ENCODE results near the gene RIPK1. TPM values are rescaled to one million over a fixed set of nuclear protein-coding genes. Genes with fewer than 3 reads are reported as not detected.

The RIPK1 gene
- total RNA-seq, 1 experiment from 2014 or later = 14.5 TPM

GRCh38 chr6:3081960-3082359, 13.7 kb downstream of the RIPK1 start:
- intact Hi-C loops (cut with micrococcal nuclease) = no loop called here
- POLR2A ChIA-PET (ENCODE audit: unreplicated experiment) = interaction anchor here (0.6 kb wide), 1 partner anchor 155 kb away, joined by 11 read pairs; no protein-coding TSS in a partner anchor
- no peaks in the 10 kb centered on the region for H3K27me3 ChIP-seq (ENCODE audit: low read length)
- H4K20me1 ChIP-seq (ENCODE audit: low read length) = no peaks in the 10 kb centered on the region
- DNase-seq = no peak
- H3K4me1 ChIP-seq (ENCODE audit: insufficient read depth, low read length) = no peaks in the 10 kb centered on the region
- no TSS peak for BruUV-seq (replicated peaks)
- H3K4me2 ChIP-seq (ENCODE audit: low read length) = no peak overlapping the region
- no peaks in the 10 kb centered on the region for H3F3A ChIP-seq (ENCODE audit: low read length, unreplicated experiment)
- H3K9me3 ChIP-seq (ENCODE audit: low read length) = no peaks in the 10 kb centered on the region
- H3K4me3 ChIP-seq (ENCODE audit: low read length) = no peak overlapping the region
- H2AFZ ChIP-seq (ENCODE audit: low read length) = no peak overlapping the region
- TF ChIP-seq EZH2phosphoT487 (IDR thresholded peaks at IDR 0.05; ENCODE audit: borderline replicate concordance, low read length) (no peak), EZH2 (IDR thresholded peaks at IDR 0.05; ENCODE audit: low read length, unreplicated experiment) (no peak), CTCF (conservative IDR thresholded peaks at IDR 0.05; ENCODE audit: low read depth, low read length) (no peak)
- peaks cover 58% of the 10 kb centered on the region for H3K36me3 ChIP-seq (ENCODE audit: low read depth, low read length)
- CTCF ChIA-PET = no interaction called here
- no peaks in the 10 kb centered on the region for H3K9me2 ChIP-seq (replicated peaks; ENCODE audit: low read length)
- 0 out of 2 replicates have a peak, but pooled peaks cover 7% of the 10 kb centered on the region for H3K79me2 ChIP-seq (ENCODE audit: low read length)
- H3K9ac ChIP-seq (ENCODE audit: low read length) = no peak overlapping the region
- no peak overlapping the region for H3K27ac ChIP-seq (ENCODE audit: low read length)
- ATAC-seq = no peak

- DNase-seq (no peak), ATAC-seq (no peak)
- H3F3A ChIP-seq (ENCODE audit: low read length, unreplicated experiment) = no peaks in the 10 kb centered on the region
- CTCF ChIA-PET = no interaction called here
- BruUV-seq (replicated peaks) = no TSS peak
- H4K20me1 ChIP-seq (ENCODE audit: low read length) = no peaks in the 10 kb centered on the region
- no peak overlapping the region for H3K4me2 ChIP-seq (ENCODE audit: low read length)
- no peak overlapping the region for H3K27ac ChIP-seq (ENCODE audit: low read length)
- H3K36me3 ChIP-seq (ENCODE audit: low read depth, low read length) = peaks cover 55% of the 10 kb centered on the region
- TF ChIP-seq EZH2 (IDR thresholded peaks at IDR 0.05; ENCODE audit: low read length, unreplicated experiment) (no peak), CTCF (conservative IDR thresholded peaks at IDR 0.05; ENCODE audit: low read depth, low read length) (no peak), EZH2phosphoT487 (IDR thresholded peaks at IDR 0.05; ENCODE audit: borderline replicate concordance, low read length) (no peak)
- no peaks in the 10 kb centered on the region for H3K4me1 ChIP-seq (ENCODE audit: insufficient read depth, low read length)
- H3K4me3 ChIP-seq (ENCODE audit: low read length) = no peak overlapping the region
- H3K79me2 ChIP-seq (ENCODE audit: low read length) = no peaks in the 10 kb centered on the region
- intact Hi-C loops (cut with micrococcal nuclease) = no loop called here
- H3K9me2 ChIP-seq (replicated peaks; ENCODE audit: low read length) = no peaks in the 10 kb centered on the region
- H3K9ac ChIP-seq (ENCODE audit: low read length) = no peak overlapping the region
- H2AFZ ChIP-seq (ENCODE audit: low read length) = no peak overlapping the region
- H3K27me3 ChIP-seq (ENCODE audit: low read length) = no peaks in the 10 kb centered on the region
- H3K9me3 ChIP-seq (ENCODE audit: low read length) = no peaks in the 10 kb centered on the region
- POLR2A ChIA-PET (ENCODE audit: unreplicated experiment) = no interaction called here
Observed at GRCh38 chr6:3085074-3085473, 16.8 kb downstream of the RIPK1 start.

- intact Hi-C loops (cut with micrococcal nuclease) = no loop called here
- Histone ChIP-seq H4K20me1 (ENCODE audit: low read length) (no peaks in the 10 kb centered on the region), H3K27ac (ENCODE audit: low read length) (no peak overlapping the region), H3K9me2 (replicated peaks; ENCODE audit: low read length) (no peaks in the 10 kb centered on the region), H3K79me2 (ENCODE audit: low read length) (no peaks in the 10 kb centered on the region), H3K4me3 (ENCODE audit: low read length) (no peak overlapping the region), H3K36me3 (ENCODE audit: low read depth, low read length) (peaks cover 48% of the 10 kb centered on the region), H3F3A (ENCODE audit: low read length, unreplicated experiment) (no peaks in the 10 kb centered on the region), H3K4me1 (ENCODE audit: insufficient read depth, low read length) (no peaks in the 10 kb centered on the region), H3K4me2 (ENCODE audit: low read length) (no peak overlapping the region), H3K27me3 (ENCODE audit: low read length) (no peaks in the 10 kb centered on the region), H2AFZ (ENCODE audit: low read length) (no peak overlapping the region), H3K9ac (ENCODE audit: low read length) (no peak overlapping the region), H3K9me3 (ENCODE audit: low read length) (no peaks in the 10 kb centered on the region)
- DNase-seq (no peak), ATAC-seq (no peak)
- BruUV-seq (replicated peaks) = no TSS peak
- POLR2A ChIA-PET (ENCODE audit: unreplicated experiment) = interaction anchor here (0.6 kb wide), 1 partner anchor 19 kb away, joined by 9 read pairs; no protein-coding TSS in a partner anchor
- no peak for TF ChIP-seq CTCF (conservative IDR thresholded peaks at IDR 0.05; ENCODE audit: low read depth, low read length)
- no peak for TF ChIP-seq EZH2phosphoT487 (IDR thresholded peaks at IDR 0.05; ENCODE audit: borderline replicate concordance, low read length)
- TF ChIP-seq EZH2 (IDR thresholded peaks at IDR 0.05; ENCODE audit: low read length, unreplicated experiment) = no peak
- CTCF ChIA-PET = no interaction called here
Observed at GRCh38 chr6:3086282-3086946, 18.1 kb downstream of the RIPK1 start.

Measured in PC-3 (cell line).